Activated effector memory CD4-positive, alpha-beta T cell treated with anti-CD3 and anti-CD28 coated beads, Interleukin-2, amount 50 U/mL, for 16 hours (primary cell): ENCODE measurements around the gene GFRA1.
"Not testable (repeated sequence)": the region's sequence is repeated elsewhere in the genome, so short reads cannot be mapped to it uniquely, and the experiment has no call there.

ENCODE experiments used
- DNase-seq: peaks from one replicate; pipeline ENCODE4 v3.0.0-alpha.2; 2020

GFRA1 gene

GRCh38 chr10:116195583-116195982 lies 77.4 kb downstream of the GFRA1 start:
- no peak for DNase-seq

- DNase-seq = no peak
Observed at GRCh38 chr10:116195039-116195438, 78.0 kb downstream of the GFRA1 start.

- no peak for DNase-seq
Observed at GRCh38 chr10:116194061-116194460, 78.9 kb downstream of the GFRA1 start.

GRCh38 chr10:116190883-116191282 lies 82.1 kb downstream of the GFRA1 start:
- no peak for DNase-seq

GRCh38 chr10:116186273-116186672 lies 86.7 kb downstream of the GFRA1 start:
- no peak for DNase-seq

- no peak for DNase-seq
Observed at GRCh38 chr10:116185199-116185867, 87.7 kb downstream of the GFRA1 start.

GRCh38 chr10:116184512-116184794 lies 88.6 kb downstream of the GFRA1 start:
- no peak for DNase-seq

- DNase-seq = no peak
Observed at GRCh38 chr10:116183733-116184511, 89.1 kb downstream of the GFRA1 start.

GRCh38 chr10:116182426-116182825 lies 90.6 kb downstream of the GFRA1 start:
- DNase-seq = no peak

GRCh38 chr10:116178086-116178605 lies 94.9 kb downstream of the GFRA1 start:
- DNase-seq = no peak

- DNase-seq = no peak
Observed at GRCh38 chr10:116175231-116175630, 97.8 kb downstream of the GFRA1 start.

- no peak for DNase-seq
Observed at GRCh38 chr10:116171505-116171904, 101.5 kb downstream of the GFRA1 start.

- no peak for DNase-seq
Observed at GRCh38 chr10:116170815-116171250, 102.2 kb downstream of the GFRA1 start.

GRCh38 chr10:116169782-116170445 lies 103.1 kb downstream of the GFRA1 start:
- no peak for DNase-seq

- DNase-seq = no peak
Observed at GRCh38 chr10:116168745-116169144, 104.3 kb downstream of the GFRA1 start.

- DNase-seq = no peak
Observed at GRCh38 chr10:116168329-116168728, 104.7 kb downstream of the GFRA1 start.

GRCh38 chr10:116165941-116166340 lies 107.1 kb downstream of the GFRA1 start:
- DNase-seq = not testable (repeated sequence)

GRCh38 chr10:116164291-116164690 lies 108.7 kb downstream of the GFRA1 start:
- no peak for DNase-seq

GRCh38 chr10:116163333-116164131 lies 109.5 kb downstream of the GFRA1 start:
- no peak for DNase-seq

- no peak for DNase-seq
Observed at GRCh38 chr10:116162851-116163250, 110.2 kb downstream of the GFRA1 start.

GRCh38 chr10:116160271-116160670 lies 112.7 kb downstream of the GFRA1 start:
- DNase-seq = no peak

- no peak for DNase-seq
Observed at GRCh38 chr10:116159197-116159596, 113.8 kb downstream of the GFRA1 start.

GRCh38 chr10:116158036-116158435 lies 115.0 kb downstream of the GFRA1 start:
- DNase-seq = no peak
